Measurements from ENCODE around the gene RGR. TPM values are rescaled to one million over a fixed set of nuclear protein-coding genes. Genes with fewer than 3 reads are reported as not detected.

RGR gene
- total RNA-seq, 1 donor from 2014 or later: 2.4 TPM

- DNase-seq (ENCODE audit: low spot score) (no peak), ATAC-seq (no peak)
- intact Hi-C loops (cut with DNase I): no loop called here
Measured at GRCh38 chr10:84214612-84215235, 30.1 kb upstream of the RGR start.

- DNase-seq (ENCODE audit: low spot score) (no peak), ATAC-seq (no peak)
- intact Hi-C loops (cut with DNase I): no loop called here
Measured at GRCh38 chr10:84216834-84217233, 28.0 kb upstream of the RGR start.

GRCh38 chr10:84217746-84218145 is 27.1 kb upstream of the RGR start:
- DNase-seq (ENCODE audit: low spot score) (no peak), ATAC-seq (no peak)
- intact Hi-C loops (cut with DNase I): no loop called here

GRCh38 chr10:84221916-84222315 is 22.9 kb upstream of the RGR start:
- intact Hi-C loops (cut with DNase I): no loop called here
- ATAC-seq (no peak), DNase-seq (ENCODE audit: low spot score) (no peak)

- no peak for DNase-seq (ENCODE audit: low spot score)
- intact Hi-C loops (cut with DNase I): no loop called here
- no peak for ATAC-seq
Measured at GRCh38 chr10:84224411-84225028, 20.3 kb upstream of the RGR start.

GRCh38 chr10:84225427-84226173 is 19.3 kb upstream of the RGR start, which contains the start of gene LRIT2:
Gene LRIT2, minus strand, starts transcription at chr10:84225544. Its CDS starts 24 bp downstream, at chr10:84225520.
- intact Hi-C loops (cut with DNase I): no loop called here
- no peak for ATAC-seq
- DNase-seq (ENCODE audit: low spot score): no peak

- intact Hi-C loops (cut with DNase I): no loop called here
- no peak for DNase-seq (ENCODE audit: low spot score)
- no peak for ATAC-seq
Measured at GRCh38 chr10:84226616-84227015, 18.2 kb upstream of the RGR start.

GRCh38 chr10:84227810-84228209 is 17.0 kb upstream of the RGR start:
- intact Hi-C loops (cut with DNase I): no loop called here
- DNase-seq (ENCODE audit: low spot score) (no peak), ATAC-seq (no peak)

GRCh38 chr10:84230359-84230758 is 14.5 kb upstream of the RGR start:
- peak; percentile 45 for ATAC-seq
- intact Hi-C loops (cut with DNase I): no loop called here
- no peak for DNase-seq (ENCODE audit: low spot score)

- intact Hi-C loops (cut with DNase I): no loop called here
- ATAC-seq (no peak), DNase-seq (ENCODE audit: low spot score) (no peak)
Measured at GRCh38 chr10:84232376-84232775, 12.5 kb upstream of the RGR start.

GRCh38 chr10:84233940-84234339 is 10.9 kb upstream of the RGR start:
- intact Hi-C loops (cut with DNase I): no loop called here
- ATAC-seq: no peak
- DNase-seq (ENCODE audit: low spot score): no peak

GRCh38 chr10:84234479-84234878 is 10.4 kb upstream of the RGR start:
- DNase-seq (ENCODE audit: low spot score) (no peak), ATAC-seq (no peak)
- intact Hi-C loops (cut with DNase I): no loop called here

GRCh38 chr10:84235096-84235495 is 9.8 kb upstream of the RGR start:
- intact Hi-C loops (cut with DNase I): no loop called here
- ATAC-seq: no peak

GRCh38 chr10:84236807-84237198 is 8.1 kb upstream of the RGR start:
- ATAC-seq: no peak
- intact Hi-C loops (cut with DNase I): no loop called here
- DNase-seq (ENCODE audit: low spot score): no peak

More at GRCh38 chr10:84235096-84235495, 9.8 kb upstream of the RGR start:
- DNase-seq (ENCODE audit: low spot score): no peak

GRCh38 chr10:84237199-84238051 is 7.4 kb upstream of the RGR start:
- intact Hi-C loops (cut with DNase I): no loop called here
- DNase-seq (ENCODE audit: low spot score) (no peak), ATAC-seq (no peak)

- no peak for ATAC-seq
- DNase-seq (ENCODE audit: low spot score): no peak
- intact Hi-C loops (cut with DNase I): no loop called here
Measured at GRCh38 chr10:84238909-84239308, 5.9 kb upstream of the RGR start.

- intact Hi-C loops (cut with DNase I): no loop called here
- DNase-seq (ENCODE audit: low spot score): no peak
- no peak for ATAC-seq
Measured at GRCh38 chr10:84241185-84241790, 3.6 kb upstream of the RGR start, which contains the start of gene LRIT1. Gene LRIT1, minus strand, starts transcription at chr10:84241546. Its CDS starts 107 bp downstream, at chr10:84241439.

GRCh38 chr10:84243759-84244158 is 1.1 kb upstream of the RGR start:
- DNase-seq (ENCODE audit: low spot score) (no peak), ATAC-seq (no peak)
- intact Hi-C loops (cut with DNase I): no loop called here

GRCh38 chr10:84247496-84247895 is 2.6 kb downstream of the RGR start:
- ATAC-seq (no peak), DNase-seq (ENCODE audit: low spot score) (no peak)
- intact Hi-C loops (cut with DNase I): no loop called here
